Endothelial cell (in vitro differentiated cells): Measurements from ENCODE around the gene TMEM109. TPM values are rescaled to one million over a fixed set of nuclear protein-coding genes. Genes with fewer than 3 reads are reported as not detected.
A peak's percentile ranks its signal among the peaks of the same experiment; 100 is the strongest.

Experiments used
- DNase-seq: peaks from one replicate; pipeline ENCODE4 v3.0.0; 2021; ENCODE audit warnings: low spot score
- H3K27ac Mint-ChIP-seq: one replicate; pipeline ENCODE4 v1.8.0; 2021; ENCODE audit warnings: mixed read lengths, inconsistent platforms; ENCODE audit not compliant: unreplicated experiment
- H3K27me3 Mint-ChIP-seq: one replicate; pipeline ENCODE4 v1.8.0; 2021; ENCODE audit warnings: mild to moderate bottlenecking, moderate library complexity, mixed read lengths, inconsistent platforms; ENCODE audit not compliant: unreplicated experiment
- H3K36me3 Mint-ChIP-seq: one replicate; pipeline ENCODE4 v1.8.0; 2021; ENCODE audit warnings: mild to moderate bottlenecking, low read depth, mixed read lengths, inconsistent platforms; ENCODE audit not compliant: unreplicated experiment
- H3K4me1 Mint-ChIP-seq: one replicate; pipeline ENCODE4 v1.8.0; 2021; ENCODE audit warnings: mild to moderate bottlenecking, mixed read lengths, inconsistent platforms; ENCODE audit not compliant: unreplicated experiment
- H3K4me3 Mint-ChIP-seq: one replicate; pipeline ENCODE4 v1.8.0; 2021; ENCODE audit warnings: mild to moderate bottlenecking, mixed read lengths, inconsistent platforms; ENCODE audit not compliant: unreplicated experiment
- H3K9me3 Mint-ChIP-seq: one replicate; pipeline ENCODE4 v1.8.0; 2021; ENCODE audit warnings: mixed read lengths, inconsistent platforms; ENCODE audit not compliant: unreplicated experiment
- total RNA-seq: library from RNA; stranded (reverse); fragmentation: NEBNext Ultra II Directional; extraction: Animal tissue kit (Norgen Biotek cat#: 25700); gene quantifications from one replicate; pipeline ENCODE4 v1.2.1, GENCODE V29; 2021; ENCODE audit not compliant: unreplicated experiment
- TF ChIP-seq, protein P1 (sequence below): fragments of 200-600 bp; sonication (generic); IDR thresholded peaks from one replicate; pipeline ENCODE4 v1.5.0; 2021; ENCODE audit warnings: antibody characterized with exemption; ENCODE audit not compliant: unreplicated experiment

TMEM109 gene
- total RNA-seq, 1 donor from 2014 or later: 95.1 TPM

DNA sequence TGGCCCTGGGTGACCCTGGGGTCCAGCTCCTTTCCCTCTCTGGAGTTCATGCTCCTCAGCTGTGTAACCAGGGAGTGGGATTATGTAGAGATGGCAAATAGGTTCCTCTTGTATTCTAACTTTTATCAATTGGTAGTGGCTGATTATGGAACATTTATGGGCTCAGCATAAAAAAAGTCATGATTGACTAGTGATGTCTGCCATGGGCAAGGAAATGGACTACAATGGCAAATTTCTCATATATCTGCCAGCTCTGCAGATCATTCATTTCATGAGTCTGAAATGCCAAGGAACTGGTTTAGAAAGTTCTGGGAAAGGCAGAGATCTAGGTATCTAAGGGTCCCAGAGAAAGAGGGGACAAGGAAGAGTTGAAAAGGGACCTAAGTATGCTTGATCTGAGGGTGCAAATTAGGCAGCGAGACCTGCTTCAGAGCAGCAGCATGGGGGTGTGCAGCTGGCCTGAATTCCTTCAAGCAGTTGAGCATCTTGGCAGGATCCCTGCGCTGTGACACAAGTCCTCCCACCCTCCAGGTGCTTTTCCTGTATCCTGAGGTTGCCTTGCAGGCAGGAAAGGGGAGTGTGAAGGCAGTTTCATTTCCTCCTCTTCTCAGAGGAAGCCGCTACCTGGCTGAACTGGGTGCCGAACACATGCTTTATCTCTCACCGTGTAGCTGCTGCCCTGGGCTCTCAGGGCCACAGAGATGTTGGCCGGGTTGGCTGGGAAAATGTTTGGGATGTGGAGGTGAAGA is 27.6 kb downstream of the TMEM109 start:
- Mint-ChIP-seq H3K9me3 (no peaks in the 10 kb centered on the region), H3K4me1 (peaks cover 14% of the 10 kb centered on the region), H3K27ac (peak overlapping the region; percentile 30), H3K27me3 (peaks cover 13% of the 10 kb centered on the region), H3K4me3 (peak overlapping the region; percentile 59), H3K36me3 (no peaks in the 10 kb centered on the region)
- no peak for DNase-seq
- TF ChIP-seq, protein P1, sequence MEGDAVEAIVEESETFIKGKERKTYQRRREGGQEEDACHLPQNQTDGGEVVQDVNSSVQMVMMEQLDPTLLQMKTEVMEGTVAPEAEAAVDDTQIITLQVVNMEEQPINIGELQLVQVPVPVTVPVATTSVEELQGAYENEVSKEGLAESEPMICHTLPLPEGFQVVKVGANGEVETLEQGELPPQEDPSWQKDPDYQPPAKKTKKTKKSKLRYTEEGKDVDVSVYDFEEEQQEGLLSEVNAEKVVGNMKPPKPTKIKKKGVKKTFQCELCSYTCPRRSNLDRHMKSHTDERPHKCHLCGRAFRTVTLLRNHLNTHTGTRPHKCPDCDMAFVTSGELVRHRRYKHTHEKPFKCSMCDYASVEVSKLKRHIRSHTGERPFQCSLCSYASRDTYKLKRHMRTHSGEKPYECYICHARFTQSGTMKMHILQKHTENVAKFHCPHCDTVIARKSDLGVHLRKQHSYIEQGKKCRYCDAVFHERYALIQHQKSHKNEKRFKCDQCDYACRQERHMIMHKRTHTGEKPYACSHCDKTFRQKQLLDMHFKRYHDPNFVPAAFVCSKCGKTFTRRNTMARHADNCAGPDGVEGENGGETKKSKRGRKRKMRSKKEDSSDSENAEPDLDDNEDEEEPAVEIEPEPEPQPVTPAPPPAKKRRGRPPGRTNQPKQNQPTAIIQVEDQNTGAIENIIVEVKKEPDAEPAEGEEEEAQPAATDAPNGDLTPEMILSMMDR: no peak

- H3K36me3 Mint-ChIP-seq: no peaks in the 10 kb centered on the region
- H3K27ac Mint-ChIP-seq: no peak overlapping the region
- peaks cover 13% of the 10 kb centered on the region for H3K27me3 Mint-ChIP-seq
- H3K4me1 Mint-ChIP-seq: peaks cover 14% of the 10 kb centered on the region
- DNase-seq: no peak
- TF ChIP-seq, protein P1: no peak
- no peak overlapping the region for H3K4me3 Mint-ChIP-seq
- no peaks in the 10 kb centered on the region for H3K9me3 Mint-ChIP-seq
These were observed 28.3 kb downstream of the TMEM109 start for GRCh38 chr11:60942219-60942618.

- no peak for DNase-seq
- TF ChIP-seq, protein P1: no peak
- H3K9me3 Mint-ChIP-seq: no peaks in the 10 kb centered on the region
- peaks cover 14% of the 10 kb centered on the region for H3K4me1 Mint-ChIP-seq
- no peaks in the 10 kb centered on the region for H3K36me3 Mint-ChIP-seq
- peak overlapping the region; percentile 48 for H3K27ac Mint-ChIP-seq
- H3K4me3 Mint-ChIP-seq: no peak overlapping the region
- peaks cover 13% of the 10 kb centered on the region for H3K27me3 Mint-ChIP-seq
These were observed 29.1 kb downstream of the TMEM109 start for GRCh38 chr11:60942970-60943565.

DNA sequence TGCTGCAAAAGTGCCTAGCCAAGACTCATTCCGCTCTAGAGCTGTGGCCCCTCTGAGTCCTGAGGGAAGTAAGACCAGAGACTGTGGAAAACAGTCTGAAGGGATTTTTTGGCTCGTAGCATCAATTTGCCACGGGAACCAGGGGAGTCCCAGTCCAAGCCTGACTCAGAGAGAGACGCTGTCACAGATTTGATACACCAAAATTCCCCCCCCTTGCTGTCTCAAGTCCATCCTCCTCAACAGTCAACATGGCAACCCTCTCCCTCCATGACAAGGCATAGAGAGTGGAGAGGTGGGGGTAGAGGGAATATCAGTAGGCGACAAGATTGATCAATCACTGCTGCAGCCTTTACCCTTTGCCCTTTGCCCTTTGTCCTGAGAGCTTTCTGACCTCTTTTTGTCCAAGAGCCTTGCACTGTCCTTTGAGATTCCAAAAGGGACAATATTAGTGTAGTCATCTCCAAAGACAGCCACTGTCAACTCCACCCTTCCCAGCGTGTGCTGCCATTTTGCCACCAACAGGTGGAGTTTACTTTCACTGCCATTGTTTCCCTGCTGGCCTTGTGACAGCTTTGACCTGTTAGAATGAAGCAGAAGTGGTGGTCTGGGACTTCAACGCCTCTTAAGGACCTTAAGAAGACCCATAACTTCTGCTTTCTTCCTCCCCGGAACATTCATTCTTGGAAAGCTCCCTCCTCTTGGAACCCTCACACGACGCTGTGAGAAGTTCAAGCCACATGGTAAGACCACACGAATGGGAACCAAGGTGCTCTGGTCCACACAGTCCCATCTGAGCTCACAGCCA is 30.7 kb downstream of the TMEM109 start:
- Mint-ChIP-seq H3K9me3 (no peaks in the 10 kb centered on the region), H3K4me1 (peaks cover 10% of the 10 kb centered on the region), H3K36me3 (no peaks in the 10 kb centered on the region), H3K4me3 (no peak overlapping the region), H3K27me3 (peaks cover 6% of the 10 kb centered on the region), H3K27ac (no peak overlapping the region)
- DNase-seq: no peak
- TF ChIP-seq, protein P1: peak; percentile 50
